Measurements from ENCODE around the gene FCER2. TPM values are rescaled to one million over a fixed set of nuclear protein-coding genes. Genes with fewer than 3 reads are reported as not detected.
A peak's percentile ranks its signal among the peaks of the same experiment; 100 is the strongest.

Gene FCER2
- total and polyA plus RNA-seq, 2 of the 13 experiments (the other 11 are each of a cell fraction or from before 2014, with no cell fraction given), result not detected

DNA sequence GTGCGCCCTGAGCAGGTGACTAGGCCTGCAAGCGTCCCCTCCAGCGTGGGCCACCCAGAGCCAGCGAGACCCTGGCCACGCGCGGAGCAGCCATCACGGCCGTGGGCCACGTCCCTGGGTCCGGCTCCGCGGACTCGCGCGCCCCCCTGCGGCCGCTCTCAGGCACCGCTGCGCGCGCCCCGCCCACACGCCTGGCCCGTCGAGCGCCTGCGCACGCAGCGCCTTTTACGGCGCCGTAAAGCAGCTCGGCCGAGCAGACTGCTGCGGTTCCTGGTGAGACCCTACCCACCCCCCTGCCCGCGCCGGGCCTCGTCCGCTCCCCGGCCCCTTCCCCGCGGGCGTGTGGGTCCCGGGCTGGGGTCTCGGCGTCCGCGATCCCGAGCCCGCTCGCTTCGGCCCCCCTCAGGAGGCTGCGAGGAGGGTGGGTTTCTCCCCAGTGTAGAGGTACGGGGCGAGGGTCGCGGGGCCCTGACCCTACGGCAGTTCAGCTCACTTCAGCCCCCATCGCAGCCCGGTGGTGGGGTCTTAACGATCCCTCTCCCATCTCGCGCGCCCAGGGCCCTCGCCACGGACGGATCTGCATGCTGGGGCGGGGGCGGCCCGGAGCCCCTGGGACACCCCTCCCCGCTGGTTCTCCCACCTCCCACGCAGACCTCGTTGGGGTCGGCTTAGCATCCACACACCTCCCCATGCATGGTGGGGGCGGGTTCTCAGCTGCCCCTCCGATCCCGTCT lies 21.2 kb downstream of the FCER2 start, which contains the start of gene TRAPPC5 (continued):
- TF ChIP-seq, protein P1, sequence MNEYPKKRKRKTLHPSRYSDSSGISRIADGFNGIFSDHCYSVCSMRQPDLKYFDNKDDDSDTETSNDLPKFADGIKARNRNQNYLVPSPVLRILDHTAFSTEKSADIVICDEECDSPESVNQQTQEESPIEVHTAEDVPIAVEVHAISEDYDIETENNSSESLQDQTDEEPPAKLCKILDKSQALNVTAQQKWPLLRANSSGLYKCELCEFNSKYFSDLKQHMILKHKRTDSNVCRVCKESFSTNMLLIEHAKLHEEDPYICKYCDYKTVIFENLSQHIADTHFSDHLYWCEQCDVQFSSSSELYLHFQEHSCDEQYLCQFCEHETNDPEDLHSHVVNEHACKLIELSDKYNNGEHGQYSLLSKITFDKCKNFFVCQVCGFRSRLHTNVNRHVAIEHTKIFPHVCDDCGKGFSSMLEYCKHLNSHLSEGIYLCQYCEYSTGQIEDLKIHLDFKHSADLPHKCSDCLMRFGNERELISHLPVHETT (CRISPR knock-in tag; conservative IDR thresholded peaks at IDR 0.05), result no peak
- TF ChIP-seq ERF (CRISPR knock-in tag; IDR thresholded peaks at IDR 0.05) (peak; percentile 19; the same call in 1 of the 2 replicates), PAXIP1 (CRISPR knock-in tag; conservative IDR thresholded peaks at IDR 0.05) (no peak), ZNF484 (CRISPR knock-in tag; IDR thresholded peaks at IDR 0.05; ENCODE audit: borderline replicate concordance, low read depth) (no peak), MXD1 (CRISPR knock-in tag; IDR thresholded peaks at IDR 0.05) (peak; percentile 80), ZKSCAN8 (CRISPR knock-in tag; IDR thresholded peaks at IDR 0.05; ENCODE audit: borderline replicate concordance) (no peak), MIER2 (CRISPR knock-in tag; IDR thresholded peaks at IDR 0.05) (no peak), REST (IDR thresholded peaks at IDR 0.05; ENCODE audit: borderline replicate concordance in 1 of 2, low read depth in 1 of 2, low read length in 2 of 2) (no peak), KMT2B (CRISPR knock-in tag; IDR thresholded peaks at IDR 0.05) (no peak), TAF15 (IDR thresholded peaks at IDR 0.05; ENCODE audit: low read depth, low read length, poor library complexity, severe bottlenecking) (no peak), JDP2 (CRISPR knock-in tag; IDR thresholded peaks at IDR 0.05; ENCODE audit: borderline replicate concordance) (no peak), HOMEZ (CRISPR knock-in tag; IDR thresholded peaks at IDR 0.05; ENCODE audit: low read depth) (no peak)
- TF ChIP-seq, protein P2, sequence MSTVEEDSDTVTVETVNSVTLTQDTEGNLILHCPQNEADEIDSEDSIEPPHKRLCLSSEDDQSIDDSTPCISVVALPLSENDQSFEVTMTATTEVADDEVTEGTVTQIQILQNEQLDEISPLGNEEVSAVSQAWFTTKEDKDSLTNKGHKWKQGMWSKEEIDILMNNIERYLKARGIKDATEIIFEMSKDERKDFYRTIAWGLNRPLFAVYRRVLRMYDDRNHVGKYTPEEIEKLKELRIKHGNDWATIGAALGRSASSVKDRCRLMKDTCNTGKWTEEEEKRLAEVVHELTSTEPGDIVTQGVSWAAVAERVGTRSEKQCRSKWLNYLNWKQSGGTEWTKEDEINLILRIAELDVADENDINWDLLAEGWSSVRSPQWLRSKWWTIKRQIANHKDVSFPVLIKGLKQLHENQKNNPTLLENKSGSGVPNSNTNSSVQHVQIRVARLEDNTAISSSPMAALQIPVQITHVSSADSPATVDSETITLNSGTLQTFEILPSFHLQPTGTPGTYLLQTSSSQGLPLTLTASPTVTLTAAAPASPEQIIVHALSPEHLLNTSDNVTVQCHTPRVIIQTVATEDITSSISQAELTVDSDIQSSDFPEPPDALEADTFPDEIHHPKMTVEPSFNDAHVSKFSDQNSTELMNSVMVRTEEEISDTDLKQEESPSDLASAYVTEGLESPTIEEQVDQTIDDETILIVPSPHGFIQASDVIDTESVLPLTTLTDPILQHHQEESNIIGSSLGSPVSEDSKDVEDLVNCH (CRISPR knock-in tag; IDR thresholded peaks at IDR 0.05), result no peak
